Measurements from ENCODE around the gene EFCAB8. TPM values are rescaled to one million over a fixed set of nuclear protein-coding genes. Genes with fewer than 3 reads are reported as not detected.
A peak's percentile ranks its signal among the peaks of the same experiment; 100 is the strongest.
"Not testable (repeated sequence)": the region's sequence is repeated elsewhere in the genome, so short reads cannot be mapped to it uniquely, and the experiment has no call there.

The EFCAB8 gene
- total RNA-seq, 1 experiment from 2014 or later = 0.28 TPM

DNA sequence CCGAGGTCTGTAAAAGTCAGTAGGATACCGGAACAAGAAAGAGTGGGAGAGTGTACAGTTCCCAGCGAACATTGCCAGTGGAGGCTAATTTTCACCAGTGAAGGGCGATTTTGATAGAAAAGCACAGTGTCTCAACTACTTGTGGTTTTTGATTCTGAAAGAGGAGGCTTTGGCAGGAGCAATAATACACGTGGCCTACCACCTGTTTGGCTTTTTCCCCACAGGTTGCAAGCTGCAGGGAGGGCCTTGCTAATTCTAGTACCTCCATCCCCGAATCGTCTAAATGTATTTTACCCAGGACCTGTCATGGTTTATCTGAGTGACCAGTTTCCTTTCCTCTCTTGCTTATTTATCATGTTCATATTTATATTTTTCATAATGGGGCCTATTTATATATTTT lies 3.3 kb upstream of the EFCAB8 start:
- Histone ChIP-seq H3K27ac (no peak overlapping the region), H3K36me3 (peaks cover 40% of the 10 kb centered on the region), H3K27me3 (no peaks in the 10 kb centered on the region), H3K4me3 (no peak overlapping the region), H3K4me1 (no peaks in the 10 kb centered on the region), H3K9me3 (replicated peaks) (no peaks in the 10 kb centered on the region)
- peak in 1 of 2 experiments; percentile 34 for DNase-seq

DNA sequence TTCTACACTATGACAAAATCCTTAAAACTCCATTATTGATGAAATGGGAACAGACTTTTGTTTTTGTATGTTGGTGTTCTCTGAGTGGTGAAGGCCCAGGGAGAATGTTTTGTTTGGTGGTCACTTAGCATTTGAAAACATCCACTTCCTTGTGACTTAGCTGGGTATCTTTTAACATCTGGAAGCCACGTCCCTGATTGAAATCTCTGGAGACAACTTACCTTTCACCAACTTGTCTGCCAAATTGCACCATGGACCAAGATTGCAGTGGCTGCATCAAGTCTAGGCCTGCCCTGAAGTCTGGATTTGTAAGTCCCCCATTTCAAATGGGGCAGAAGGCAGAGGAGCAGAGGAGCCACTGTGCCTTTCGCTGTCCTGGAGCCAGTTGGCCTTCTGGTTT lies 534 bp upstream of the EFCAB8 start:
- Histone ChIP-seq H3K27ac (no peak overlapping the region), H3K36me3 (peaks cover 20% of the 10 kb centered on the region; the same call in 1 of the 2 replicates), H3K4me1 (no peaks in the 10 kb centered on the region), H3K4me3 (no peak overlapping the region), H3K27me3 (no peaks in the 10 kb centered on the region), H3K9me3 (replicated peaks) (no peaks in the 10 kb centered on the region)
- no peak for DNase-seq

- Histone ChIP-seq H3K9me3 (replicated peaks) (no peaks in the 10 kb centered on the region), H3K4me1 (no peaks in the 10 kb centered on the region), H3K27ac (no peak overlapping the region), H3K36me3 (peaks cover 14% of the 10 kb centered on the region; the same call in 1 of the 2 replicates), H3K4me3 (no peak overlapping the region), H3K27me3 (no peaks in the 10 kb centered on the region)
- no peak for DNase-seq
These were observed 2.7 kb downstream of the EFCAB8 start for GRCh38 chr20:32861446-32861845.

DNA sequence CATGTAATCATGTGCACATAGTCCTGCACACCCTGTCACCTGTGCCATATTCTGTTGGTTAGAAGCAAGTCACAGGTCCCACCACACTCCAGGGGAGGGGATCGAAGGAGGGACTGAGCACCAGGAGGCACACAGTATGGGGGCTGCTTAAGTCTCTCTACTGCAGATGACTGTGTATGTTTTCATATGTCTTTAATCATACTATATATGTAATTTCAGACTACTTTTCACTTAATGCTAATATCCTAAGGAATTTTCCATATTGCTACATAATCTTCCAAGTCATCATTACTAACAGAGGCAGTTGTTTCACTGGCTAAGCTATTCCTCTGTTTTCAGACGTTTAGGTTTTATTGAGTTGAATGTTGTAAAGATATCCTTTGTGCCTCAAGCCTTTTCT lies 10.8 kb downstream of the EFCAB8 start:
- DNase-seq = no peak
- Histone ChIP-seq H3K4me1 (no peaks in the 10 kb centered on the region), H3K9me3 (replicated peaks) (no peaks in the 10 kb centered on the region), H3K4me3 (no peak overlapping the region), H3K27me3 (no peaks in the 10 kb centered on the region), H3K36me3 (no peaks in the 10 kb centered on the region), H3K27ac (no peak overlapping the region)

DNA sequence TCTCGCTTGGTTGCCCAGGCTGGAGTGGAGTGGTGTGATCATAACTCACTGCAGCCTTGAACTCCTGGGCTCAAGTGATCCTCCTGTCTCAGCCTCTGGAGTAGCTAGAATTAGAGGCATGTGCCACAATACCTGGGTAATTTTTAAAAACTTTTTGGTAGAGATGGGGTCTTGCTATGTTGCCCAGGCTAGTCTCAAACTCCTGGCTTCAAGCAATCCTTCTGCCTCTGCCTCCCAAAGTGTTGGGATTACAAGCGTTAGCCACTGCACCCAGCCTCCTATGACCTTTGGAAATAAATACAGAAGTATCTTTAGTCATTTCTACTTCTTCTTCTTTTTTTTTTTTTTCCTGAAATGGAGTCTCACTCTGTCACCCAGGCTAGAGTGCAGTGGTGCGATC lies 11.8 kb downstream of the EFCAB8 start:
- DNase-seq; H3K27me3 ChIP-seq; H3K4me1 ChIP-seq; H3K4me3 ChIP-seq; H3K9me3 ChIP-seq (replicated peaks); H3K36me3 ChIP-seq; H3K27ac ChIP-seq: not testable (repeated sequence)

DNA sequence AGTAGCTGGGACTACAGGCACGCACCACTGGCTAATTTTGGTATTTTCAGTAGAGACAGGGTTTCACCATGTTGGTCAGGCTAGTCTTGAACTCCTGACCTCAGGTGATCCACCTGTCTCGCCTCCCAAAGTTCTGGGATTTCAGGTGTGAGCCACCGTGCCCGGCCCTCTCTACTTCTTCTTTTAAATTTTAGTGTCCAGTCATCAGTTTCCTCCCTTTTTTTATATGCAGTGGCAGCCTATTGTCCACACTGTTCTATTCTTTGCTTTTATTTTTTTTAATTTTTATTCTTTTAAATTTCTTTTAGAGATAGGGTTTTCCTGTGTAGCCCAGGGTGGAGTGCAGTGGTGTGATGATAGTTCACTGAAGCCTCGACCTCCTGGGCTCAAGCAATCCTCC lies 12.3 kb downstream of the EFCAB8 start:
- Histone ChIP-seq H3K4me3 (no peak overlapping the region), H3K36me3 (no peaks in the 10 kb centered on the region), H3K27me3 (no peaks in the 10 kb centered on the region), H3K9me3 (replicated peaks) (no peaks in the 10 kb centered on the region), H3K27ac (no peak overlapping the region), H3K4me1 (no peaks in the 10 kb centered on the region)
- DNase-seq = no peak

GRCh38 chr20:32871627-32872160 lies 13.0 kb downstream of the EFCAB8 start:
- no peaks in the 10 kb centered on the region for H3K9me3 ChIP-seq (replicated peaks)
- H3K27me3 ChIP-seq = no peaks in the 10 kb centered on the region
- DNase-seq = no peak
- no peaks in the 10 kb centered on the region for H3K36me3 ChIP-seq
- H3K4me1 ChIP-seq = no peaks in the 10 kb centered on the region; the same call in 1 of the 2 replicates
- H3K4me3 ChIP-seq = no peak overlapping the region
- H3K27ac ChIP-seq = no peak overlapping the region

DNA sequence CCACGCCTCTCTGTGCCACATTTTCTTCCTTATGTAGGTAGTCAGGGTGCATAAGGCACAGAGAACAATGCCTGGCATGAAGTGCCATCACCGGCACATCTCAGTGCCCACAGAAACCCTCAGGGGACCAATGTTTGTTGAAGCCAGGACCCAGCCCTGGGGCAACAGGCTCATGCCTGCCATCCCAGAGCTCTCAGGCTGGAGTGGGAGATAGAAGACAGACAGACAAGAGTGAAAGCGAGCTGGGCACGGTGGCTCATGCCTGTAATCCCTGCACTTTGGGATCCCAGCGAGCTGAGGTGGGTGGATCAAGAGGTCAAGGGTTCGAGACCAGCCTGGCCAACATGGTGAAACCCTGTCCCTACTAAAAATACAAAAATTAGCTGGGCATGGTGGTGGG lies 13.5 kb downstream of the EFCAB8 start:
- no peak for DNase-seq
- H3K36me3 ChIP-seq = no peaks in the 10 kb centered on the region
- peaks cover 1% of the 10 kb centered on the region; the same call in 1 of the 2 replicates for H3K4me1 ChIP-seq
- H3K27ac ChIP-seq = no peak overlapping the region
- no peaks in the 10 kb centered on the region for H3K27me3 ChIP-seq
- no peak overlapping the region for H3K4me3 ChIP-seq
- H3K9me3 ChIP-seq (replicated peaks) = no peaks in the 10 kb centered on the region

DNA sequence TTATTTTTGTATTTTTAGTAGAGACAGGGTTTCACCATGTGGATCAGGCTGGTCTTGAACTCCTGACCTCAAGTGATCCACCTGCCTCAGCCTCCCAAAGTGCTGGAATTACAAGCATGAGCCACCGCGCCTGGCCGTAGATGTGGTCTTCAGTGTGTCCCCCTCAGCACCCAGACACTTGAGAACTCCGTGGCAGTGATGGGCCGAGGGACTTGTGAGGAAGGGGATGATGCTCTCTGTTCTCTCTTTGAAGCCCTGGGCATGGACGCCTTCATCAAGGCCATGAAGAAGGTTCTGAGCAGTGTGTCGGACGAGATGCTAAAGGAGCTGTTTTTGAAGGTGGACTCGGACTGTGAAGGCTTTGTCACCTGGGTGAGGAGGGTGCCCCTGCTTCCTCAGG lies 16.9 kb downstream of the EFCAB8 start:
- Histone ChIP-seq H3K4me1 (peaks cover 15% of the 10 kb centered on the region; the same call in 1 of the 2 replicates), H3K9me3 (replicated peaks) (no peaks in the 10 kb centered on the region), H3K27me3 (no peaks in the 10 kb centered on the region), H3K4me3 (no peak overlapping the region), H3K27ac (no peak overlapping the region), H3K36me3 (no peaks in the 10 kb centered on the region)
- no peak for DNase-seq

- Histone ChIP-seq H3K27ac (peak overlapping the region; percentile 26; the same call in 1 of the 2 replicates), H3K4me3 (no peak overlapping the region), H3K4me1 (peaks cover 18% of the 10 kb centered on the region; the same call in 1 of the 2 replicates), H3K9me3 (replicated peaks) (no peaks in the 10 kb centered on the region), H3K36me3 (no peaks in the 10 kb centered on the region), H3K27me3 (no peaks in the 10 kb centered on the region)
- peak; percentile 88 to 92 for DNase-seq
These were observed 18.8 kb downstream of the EFCAB8 start for GRCh38 chr20:32877507-32877906.

GRCh38 chr20:32878820-32879219 lies 20.1 kb downstream of the EFCAB8 start:
- no peak overlapping the region for H3K27ac ChIP-seq
- no peaks in the 10 kb centered on the region for H3K27me3 ChIP-seq
- H3K4me1 ChIP-seq = peaks cover 18% of the 10 kb centered on the region; the same call in 1 of the 2 replicates
- no peaks in the 10 kb centered on the region for H3K36me3 ChIP-seq
- DNase-seq = no peak
- H3K4me3 ChIP-seq = no peak overlapping the region
- no peaks in the 10 kb centered on the region for H3K9me3 ChIP-seq (replicated peaks)

- H3K27ac ChIP-seq = no peak overlapping the region
- no peaks in the 10 kb centered on the region for H3K27me3 ChIP-seq
- H3K36me3 ChIP-seq = no peaks in the 10 kb centered on the region
- peaks cover 18% of the 10 kb centered on the region; the same call in 1 of the 2 replicates for H3K4me1 ChIP-seq
- H3K9me3 ChIP-seq (replicated peaks) = no peaks in the 10 kb centered on the region
- no peak overlapping the region for H3K4me3 ChIP-seq
- DNase-seq = no peak
These were observed 20.8 kb downstream of the EFCAB8 start for GRCh38 chr20:32879538-32879937.

DNA sequence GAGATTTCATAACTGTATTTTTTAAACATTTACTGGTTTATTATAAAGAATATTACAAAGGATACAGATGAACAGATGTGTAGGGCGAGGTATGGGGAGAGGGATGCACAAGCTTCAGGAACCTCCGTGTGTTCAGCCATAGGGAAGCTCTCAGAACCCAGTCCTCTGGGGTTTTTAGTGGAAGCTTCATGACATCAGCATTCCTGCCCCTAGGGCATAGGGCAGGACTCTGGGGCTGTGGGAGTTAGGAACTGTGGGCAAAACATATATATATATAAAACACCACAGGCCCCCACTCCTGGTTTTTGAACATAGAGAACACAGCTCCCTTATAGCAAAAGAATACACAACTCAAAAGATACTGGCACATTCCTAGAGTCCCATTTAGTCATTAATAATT lies 21.9 kb downstream of the EFCAB8 start:
- Histone ChIP-seq H3K27me3 (no peaks in the 10 kb centered on the region), H3K9me3 (replicated peaks) (no peaks in the 10 kb centered on the region), H3K4me1 (peaks cover 18% of the 10 kb centered on the region; the same call in 1 of the 2 replicates), H3K36me3 (no peaks in the 10 kb centered on the region), H3K27ac (no peak overlapping the region), H3K4me3 (no peak overlapping the region)
- peak; percentile 51 to 62 for DNase-seq

DNA sequence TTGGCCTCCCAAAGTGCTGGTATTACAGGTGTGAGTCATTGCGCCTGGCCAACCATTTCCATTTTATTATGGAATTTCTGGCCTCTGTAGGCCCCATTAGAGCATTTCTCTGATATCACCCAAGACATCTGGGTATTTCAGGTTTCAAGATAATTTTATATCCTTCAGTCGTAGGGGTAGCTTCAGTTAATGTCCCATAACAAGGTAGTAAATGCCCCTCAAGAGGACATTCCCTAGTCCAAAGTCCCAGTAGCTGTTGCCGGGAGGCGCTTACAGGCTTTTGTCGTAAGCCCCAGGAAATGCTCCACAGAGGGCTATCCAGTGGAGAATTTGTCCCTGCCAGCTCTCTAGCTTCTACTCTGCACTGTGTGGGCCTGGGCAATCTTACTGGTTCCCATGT lies 24.4 kb downstream of the EFCAB8 start:
- DNase-seq = no peak
- Histone ChIP-seq H3K36me3 (no peaks in the 10 kb centered on the region), H3K4me3 (no peak overlapping the region), H3K9me3 (replicated peaks) (no peaks in the 10 kb centered on the region), H3K27ac (no peak overlapping the region), H3K4me1 (peaks cover 10% of the 10 kb centered on the region; the same call in 1 of the 2 replicates), H3K27me3 (no peaks in the 10 kb centered on the region)

DNA sequence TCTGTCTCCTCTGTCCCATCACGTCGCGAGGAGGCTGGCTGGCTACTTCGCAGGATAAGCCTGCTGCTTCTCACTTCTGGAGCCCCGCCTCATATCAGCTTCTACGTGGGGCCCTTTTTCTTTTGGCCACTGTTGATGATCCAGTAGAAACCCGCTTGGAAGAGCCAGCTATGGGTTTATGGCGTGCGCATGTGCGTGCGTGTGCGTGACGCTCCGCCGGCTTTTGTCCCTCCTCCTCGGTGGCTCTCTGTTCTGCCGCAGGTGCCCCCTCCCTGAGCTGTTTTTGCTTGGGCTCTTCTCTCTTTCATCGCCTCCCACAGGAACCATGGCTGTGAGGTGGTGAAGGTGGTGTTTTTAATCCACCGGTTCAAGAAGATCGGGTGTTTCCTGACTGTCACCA lies 26.5 kb downstream of the EFCAB8 start:
- Histone ChIP-seq H3K4me1 (peaks cover 8% of the 10 kb centered on the region; the same call in 1 of the 2 replicates), H3K27me3 (no peaks in the 10 kb centered on the region), H3K9me3 (replicated peaks) (no peaks in the 10 kb centered on the region), H3K27ac (no peak overlapping the region), H3K36me3 (no peaks in the 10 kb centered on the region), H3K4me3 (no peak overlapping the region)
- DNase-seq = no peak

DNA sequence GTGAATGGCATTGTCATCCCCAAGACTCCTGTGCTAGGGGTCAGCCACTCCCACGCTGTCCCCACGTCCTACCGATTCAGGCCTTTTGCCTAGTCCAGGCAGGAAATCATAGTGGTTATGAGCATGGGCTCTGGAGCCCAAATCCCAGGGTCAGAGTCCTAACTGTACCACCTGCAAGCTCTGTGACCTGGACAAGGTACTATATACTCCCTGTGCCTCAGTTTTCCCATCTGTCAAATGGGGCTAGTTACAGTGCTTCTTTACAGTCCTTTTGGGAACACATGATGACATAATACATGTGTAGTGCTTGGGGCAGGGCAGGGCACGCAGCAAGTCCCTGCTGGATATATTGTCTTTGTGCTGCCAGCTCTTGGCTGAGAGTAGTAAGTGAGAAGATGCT lies 27.2 kb downstream of the EFCAB8 start:
- DNase-seq = no peak
- no peak overlapping the region for H3K27ac ChIP-seq
- no peaks in the 10 kb centered on the region for H3K36me3 ChIP-seq
- no peaks in the 10 kb centered on the region for H3K27me3 ChIP-seq
- H3K4me3 ChIP-seq = no peak overlapping the region
- no peaks in the 10 kb centered on the region for H3K9me3 ChIP-seq (replicated peaks)
- peaks cover 9% of the 10 kb centered on the region for H3K4me1 ChIP-seq

Data from SJCRH30 (cell line).